ENCODE results near the gene UBR7.

DNA sequence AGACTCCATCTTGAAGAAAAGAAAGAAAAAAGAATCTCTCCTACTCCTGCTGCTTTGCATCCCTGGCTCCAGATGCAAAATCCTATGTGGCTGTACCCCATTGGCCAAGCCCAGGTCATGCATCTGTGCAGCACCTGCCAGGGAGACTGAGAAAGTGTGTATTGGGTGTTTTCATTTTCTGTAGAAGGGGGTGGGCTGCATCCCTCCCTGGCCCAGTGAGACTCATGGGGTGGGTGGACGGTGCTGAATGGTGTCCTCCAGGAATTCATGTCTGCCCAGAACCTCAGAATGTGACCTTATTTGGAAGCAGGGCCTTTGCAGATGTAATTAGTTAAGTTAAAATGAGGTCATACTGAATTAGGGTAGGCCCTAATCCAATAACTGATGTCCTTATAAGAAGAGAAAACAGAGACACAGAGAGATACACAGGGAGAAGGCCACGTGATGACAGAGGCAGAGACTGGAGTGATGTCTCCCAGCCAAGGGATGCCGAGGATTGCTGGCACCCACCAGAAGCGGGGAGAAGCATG is 45.6 kb upstream of the UBR7 start:
- TF ChIP-seq, protein P1, sequence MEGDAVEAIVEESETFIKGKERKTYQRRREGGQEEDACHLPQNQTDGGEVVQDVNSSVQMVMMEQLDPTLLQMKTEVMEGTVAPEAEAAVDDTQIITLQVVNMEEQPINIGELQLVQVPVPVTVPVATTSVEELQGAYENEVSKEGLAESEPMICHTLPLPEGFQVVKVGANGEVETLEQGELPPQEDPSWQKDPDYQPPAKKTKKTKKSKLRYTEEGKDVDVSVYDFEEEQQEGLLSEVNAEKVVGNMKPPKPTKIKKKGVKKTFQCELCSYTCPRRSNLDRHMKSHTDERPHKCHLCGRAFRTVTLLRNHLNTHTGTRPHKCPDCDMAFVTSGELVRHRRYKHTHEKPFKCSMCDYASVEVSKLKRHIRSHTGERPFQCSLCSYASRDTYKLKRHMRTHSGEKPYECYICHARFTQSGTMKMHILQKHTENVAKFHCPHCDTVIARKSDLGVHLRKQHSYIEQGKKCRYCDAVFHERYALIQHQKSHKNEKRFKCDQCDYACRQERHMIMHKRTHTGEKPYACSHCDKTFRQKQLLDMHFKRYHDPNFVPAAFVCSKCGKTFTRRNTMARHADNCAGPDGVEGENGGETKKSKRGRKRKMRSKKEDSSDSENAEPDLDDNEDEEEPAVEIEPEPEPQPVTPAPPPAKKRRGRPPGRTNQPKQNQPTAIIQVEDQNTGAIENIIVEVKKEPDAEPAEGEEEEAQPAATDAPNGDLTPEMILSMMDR (conservative IDR thresholded peaks at IDR 0.05; ENCODE audit: low read depth, low read length): no peak
- TF ChIP-seq EZH2 (IDR thresholded peaks at IDR 0.05; ENCODE audit: low read length, unreplicated experiment): no peak

Data from PC-3 (cell line).